ENCODE data around the gene CCN5.

- no peak for TF ChIP-seq EZH2 (IDR thresholded peaks at IDR 0.05)
- TF ChIP-seq, protein P1, sequence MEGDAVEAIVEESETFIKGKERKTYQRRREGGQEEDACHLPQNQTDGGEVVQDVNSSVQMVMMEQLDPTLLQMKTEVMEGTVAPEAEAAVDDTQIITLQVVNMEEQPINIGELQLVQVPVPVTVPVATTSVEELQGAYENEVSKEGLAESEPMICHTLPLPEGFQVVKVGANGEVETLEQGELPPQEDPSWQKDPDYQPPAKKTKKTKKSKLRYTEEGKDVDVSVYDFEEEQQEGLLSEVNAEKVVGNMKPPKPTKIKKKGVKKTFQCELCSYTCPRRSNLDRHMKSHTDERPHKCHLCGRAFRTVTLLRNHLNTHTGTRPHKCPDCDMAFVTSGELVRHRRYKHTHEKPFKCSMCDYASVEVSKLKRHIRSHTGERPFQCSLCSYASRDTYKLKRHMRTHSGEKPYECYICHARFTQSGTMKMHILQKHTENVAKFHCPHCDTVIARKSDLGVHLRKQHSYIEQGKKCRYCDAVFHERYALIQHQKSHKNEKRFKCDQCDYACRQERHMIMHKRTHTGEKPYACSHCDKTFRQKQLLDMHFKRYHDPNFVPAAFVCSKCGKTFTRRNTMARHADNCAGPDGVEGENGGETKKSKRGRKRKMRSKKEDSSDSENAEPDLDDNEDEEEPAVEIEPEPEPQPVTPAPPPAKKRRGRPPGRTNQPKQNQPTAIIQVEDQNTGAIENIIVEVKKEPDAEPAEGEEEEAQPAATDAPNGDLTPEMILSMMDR (IDR thresholded peaks at IDR 0.05) = no peak
These were observed 22.2 kb upstream of the CCN5 start for GRCh38 chr20:44692932-44693480.

All from neural progenitor cell (in vitro differentiated cells).